Heart left ventricle (tissue), 16 donors: ENCODE measurements around the gene HHIPL1. TPM values are rescaled to one million over a fixed set of nuclear protein-coding genes. Genes with fewer than 3 reads are reported as not detected.

Source experiments
- ATAC-seq, 4 donors: fragments of 200-7000 bp; cut with Tn5 transposase; one replicate each; pipeline ENCODE4 v1.9.1; 2020 to 2022; ENCODE audit warnings: moderate library complexity in 4 of 4, mild to moderate bottlenecking in 3 of 4, moderate number of reproducible peaks in 1 of 4
- DNase-seq, 5 donors: peaks; one replicate each; pipeline ENCODE4 v3.0.0-alpha.2; 2020
- H3K27ac ChIP-seq, 12 donors: fragments of 200-600 bp; sonication (generic) in 4 of 12; one replicate each; pipeline versions ENCODE4 v1.5.0 to v1.8.0; 2016 to 2022; ENCODE audit warnings: mild to moderate bottlenecking in 2 of 12
- H3K27me3 ChIP-seq, 9 donors: fragments of 200-600 bp; sonication (generic) in 2 of 9; one replicate each; pipeline versions ENCODE4 v1.5.1 to v1.8.0; 2016 to 2022; ENCODE audit warnings: mild to moderate bottlenecking in 3 of 9
- H3K36me3 ChIP-seq, 9 donors: fragments of 200-600 bp; sonication (generic) in 2 of 9; one replicate each; pipeline versions ENCODE4 v1.5.0 to v1.8.0; 2018 to 2022; ENCODE audit warnings: mild to moderate bottlenecking in 2 of 9
- H3K4me1 ChIP-seq, 12 donors: fragments of 200-600 bp; sonication (generic) in 4 of 12; one replicate each; pipeline versions ENCODE4 v1.5.0 to v1.8.0; 2016 to 2022; ENCODE audit warnings: mild to moderate bottlenecking in 3 of 12
- H3K4me3 ChIP-seq, 12 donors: fragments of 200-600 bp; sonication (generic) in 4 of 12; one replicate each; pipeline versions ENCODE4 v1.5.0 to v1.8.0; 2017 to 2022; ENCODE audit warnings: mild to moderate bottlenecking in 9 of 12, moderate library complexity in 4 of 12
- H3K9me3 ChIP-seq, 12 donors: fragments of 200-600 bp; sonication (generic) in 4 of 12; one replicate each; pipeline versions ENCODE4 v1.5.0 to v1.8.0; 2016 to 2022; ENCODE audit warnings: mild to moderate bottlenecking in 1 of 12
- POLR2A ChIP-seq, 2 donors: fragments of 450-650 bp; IDR thresholded peaks; one replicate each; pipeline ENCODE4 v1.6.1; 2017; ENCODE audit warnings: antibody characterized with exemption in 2 of 2, mild to moderate bottlenecking in 2 of 2, moderate library complexity in 2 of 2
- WGBS, 4 donors: extraction: QIAGEN DNeasy Blood & Tissue Kit in 2 of 4; methylation state at CpG; one replicate each; pipeline versions ENCODE4 v1.1.5 to v1.1.7; 2013 to 2018; 5-methylcytosine and 5-hydroxymethylcytosine counted together
- intact Hi-C, 10 donors: fragments of 100-400 bp; cut with DNase I; formaldehyde crosslinking; loops; one replicate each; pipeline versions ENCODE4 v1.11.1 to v1.14.2; 2022
- polyA plus RNA-seq, 2 donors: library from polyadenylated mRNA; stranded (reverse); fragments of 200-250 nt; gene quantifications; one replicate each; pipeline ENCODE4 v1.2.3, GENCODE V29; 2013
- total RNA-seq, 9 donors: library from RNA; depleted of rRNA in 2 of 9; stranded (reverse); fragments of >200 nt in 2 of 9; fragmentation: NEBNext Ultra II Directional in 3 of 9; extraction: Animal tissue kit (Norgen Biotek cat#: 25700) in 3 of 9; gene quantifications; one replicate each; pipeline versions ENCODE4 v1.1.0 to v1.2.4, GENCODE V29; 2016 to 2023
- TF ChIP-seq, protein P1 (sequence below), 12 donors: fragments of 200-600 bp; sonication (generic) in 4 of 12; IDR thresholded peaks; one replicate each; pipeline versions ENCODE4 v1.5.0 to v1.8.0; 2018 to 2022; ENCODE audit warnings: antibody characterized with exemption in 12 of 12, mild to moderate bottlenecking in 5 of 12
- donor health status: ischemic (EF 13 %, LVEDD 7.1; RV severe dilation, severe dysfunction).
- donor health status: healthy with polysubstance abuse.
- donor health status: DM: no; HTN: yes; CAD: no.
- donor health status: DM: no; HTN: no; CAD: no.
- donor health status: ischemic (EF 25% LVEDD 6.9; RV normal size, moderate dysfunction).
- donor health status: ischemic (EF 25% LVEDD 5.7; RV mildly dilated, moderate dysfunction).
- donor health status: healthy.
- donor health status: DM: yes; HTN: yes; CAD: no.
- donor health status: ischemic (EF 35%, LVEDD 5.7; RV mildly dilated, moderate dysfunction).
- donor health status: nonischemic (EF 11% LVEDD 7.7; RV severe dilation, severe dysfunction).
- donor health status: DM: yes; HTN: yes; CAD: no.
- donor health status: PGD.
- donor health status: ischemic (EF 29% LVEDD 5.4; RV normal size, mild dysfunction).
- donor health status: nonischemic (EF 23%, LVEDD 6.1; RV moderate dilation, normal function).

HHIPL1 gene
- total and polyA plus RNA-seq, 11 donors: 0.34 to 3.1 (median 1.1) TPM

- Histone ChIP-seq H3K4me1 (peaks cover 0 to 20% (median 13%) of the 10 kb centered on the region in 12 donors), H3K9me3 (peaks cover 0 to 20% (median 7%) of the 10 kb centered on the region in 12 donors), H3K27ac (no peak overlapping the region), H3K4me3 (no peak overlapping the region), H3K27me3 (peaks cover 0 to 3% (median 0%) of the 10 kb centered on the region in 9 donors), H3K36me3 (no peaks in the 10 kb centered on the region)
- ATAC-seq: no peak
- 69 to 83% (median 80%) methylated on average over 11 of the region's 11 CpGs for WGBS, 4 donors
- intact Hi-C loops: loop anchor here (1.0 to 5.0 kb wide), 4 partner anchors 46 to 206 kb away; no protein-coding TSS in a partner anchor
- peak in 2 of 5 donors; percentile 11 to 17 for DNase-seq
- no peak for TF ChIP-seq POLR2A (IDR thresholded peaks at IDR 0.05)
- TF ChIP-seq, protein P1, sequence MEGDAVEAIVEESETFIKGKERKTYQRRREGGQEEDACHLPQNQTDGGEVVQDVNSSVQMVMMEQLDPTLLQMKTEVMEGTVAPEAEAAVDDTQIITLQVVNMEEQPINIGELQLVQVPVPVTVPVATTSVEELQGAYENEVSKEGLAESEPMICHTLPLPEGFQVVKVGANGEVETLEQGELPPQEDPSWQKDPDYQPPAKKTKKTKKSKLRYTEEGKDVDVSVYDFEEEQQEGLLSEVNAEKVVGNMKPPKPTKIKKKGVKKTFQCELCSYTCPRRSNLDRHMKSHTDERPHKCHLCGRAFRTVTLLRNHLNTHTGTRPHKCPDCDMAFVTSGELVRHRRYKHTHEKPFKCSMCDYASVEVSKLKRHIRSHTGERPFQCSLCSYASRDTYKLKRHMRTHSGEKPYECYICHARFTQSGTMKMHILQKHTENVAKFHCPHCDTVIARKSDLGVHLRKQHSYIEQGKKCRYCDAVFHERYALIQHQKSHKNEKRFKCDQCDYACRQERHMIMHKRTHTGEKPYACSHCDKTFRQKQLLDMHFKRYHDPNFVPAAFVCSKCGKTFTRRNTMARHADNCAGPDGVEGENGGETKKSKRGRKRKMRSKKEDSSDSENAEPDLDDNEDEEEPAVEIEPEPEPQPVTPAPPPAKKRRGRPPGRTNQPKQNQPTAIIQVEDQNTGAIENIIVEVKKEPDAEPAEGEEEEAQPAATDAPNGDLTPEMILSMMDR (IDR thresholded peaks at IDR 0.05): no peak
Observed at GRCh38 chr14:99681832-99682148, 36.9 kb downstream of the HHIPL1 start.

GRCh38 chr14:99682809-99683618, 38.1 kb downstream of the HHIPL1 start:
- H3K4me3 ChIP-seq: peak overlapping the region; percentile 53 to 96 (median 76)
- intact Hi-C loops: loop anchor here (1.0 to 5.0 kb wide), 4 partner anchors 44 to 204 kb away; no protein-coding TSS in a partner anchor
- peaks cover 0 to 6% (median 0%) of the 10 kb centered on the region in 9 donors for H3K27me3 ChIP-seq
- WGBS, 4 donors: 1 to 2% (median 1%) methylated on average over 24 to 42 of the region's 42 CpGs
- peaks cover 0 to 12% (median 5%) of the 10 kb centered on the region in 12 donors for H3K9me3 ChIP-seq
- peaks cover 0 to 20% (median 13%) of the 10 kb centered on the region in 12 donors for H3K4me1 ChIP-seq
- peak; percentile 76 to 90 (median 83) for DNase-seq
- peak overlapping the region; percentile 14 to 92 (median 80) for H3K27ac ChIP-seq
- TF ChIP-seq, protein P1 (IDR thresholded peaks at IDR 0.05): peak; percentile 84 to 95 (median 94)
- TF ChIP-seq POLR2A (IDR thresholded peaks at IDR 0.05): no peak
- peak in 3 of 4 donors; percentile 39 to 61 (median 52) for ATAC-seq
- H3K36me3 ChIP-seq: no peaks in the 10 kb centered on the region

DNA sequence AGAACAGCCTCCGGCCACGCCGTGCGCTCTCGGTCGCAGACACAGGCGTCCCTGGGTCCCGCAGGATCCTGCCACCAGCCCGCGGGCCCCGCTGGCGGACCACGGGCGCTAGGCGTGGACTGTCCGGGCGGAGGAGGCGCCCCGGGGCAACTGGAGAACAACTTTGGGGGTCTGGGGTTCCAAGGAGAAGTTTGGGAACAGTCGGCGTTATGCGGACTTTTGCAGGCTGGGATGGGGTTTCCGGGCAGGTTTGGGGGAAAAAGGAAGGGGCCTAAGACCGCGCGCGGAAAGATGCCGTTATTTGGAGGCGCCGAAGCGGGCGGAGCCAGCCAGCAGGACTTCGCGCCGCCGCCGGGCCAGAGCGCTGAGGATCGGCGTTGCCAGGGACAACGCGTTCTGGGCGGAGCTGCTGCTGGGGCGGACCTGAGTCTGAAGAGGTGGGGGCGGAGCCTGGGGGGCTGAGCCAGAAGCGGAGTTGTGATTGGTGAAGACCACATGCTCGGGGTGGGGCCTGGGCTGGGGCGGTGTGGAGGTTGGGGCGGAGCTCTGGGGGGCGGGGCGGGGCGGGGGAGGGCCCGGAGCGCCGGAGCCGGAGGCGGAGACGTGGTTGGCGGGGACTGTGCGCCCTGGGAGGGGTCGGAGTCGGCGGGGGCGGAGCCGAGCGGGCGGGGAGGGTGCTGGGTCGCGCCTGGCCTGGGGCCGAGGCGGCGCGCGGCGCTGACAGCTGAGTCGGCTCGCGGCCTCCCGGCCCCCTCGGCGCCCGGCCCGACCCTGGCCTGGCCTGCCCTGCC, 38.9 kb downstream of the HHIPL1 start, which contains the start of gene CYP46A1:
Gene CYP46A1, plus strand, starts transcription at position 680 of the 791 bp plus-strand sequence. CDS start 120 bp downstream, outside the sequence.
- WGBS, 4 donors: 0% methylated on average over 42 to 83 of the region's 83 CpGs
- peaks cover 0 to 4% (median 0%) of the 10 kb centered on the region in 12 donors for H3K9me3 ChIP-seq
- peaks cover 0 to 24% (median 13%) of the 10 kb centered on the region in 12 donors for H3K4me1 ChIP-seq
- peak within 1 kb of the TSS; percentile 14 to 92 (median 80) for H3K27ac ChIP-seq
- peak in 1 of 2 donors; percentile 28 for TF ChIP-seq POLR2A (IDR thresholded peaks at IDR 0.05)
- TF ChIP-seq, protein P1 (IDR thresholded peaks at IDR 0.05): peak in 1 of 12 donors; percentile 3
- DNase-seq (peak; percentile 100), ATAC-seq (peak; percentile 97 to 99 (median 98))
- H3K4me3 ChIP-seq: peak within 1 kb of the TSS; percentile 58 to 96 (median 82)
- H3K36me3 ChIP-seq: no peaks in the 10 kb centered on the region
- H3K27me3 ChIP-seq: peaks cover 0 to 6% (median 0%) of the 10 kb centered on the region in 9 donors
- intact Hi-C loops: loop anchor here (2.0 to 5.0 kb wide), 4 partner anchors 43 to 203 kb away; partner anchors contain the start of gene EML1 (in 1 of the 10)
